AG09309 (cell line): Measurements from ENCODE around the gene MMP19.
"Not testable (repeated sequence)": the region's sequence is repeated elsewhere in the genome, so short reads cannot be mapped to it uniquely, and the experiment has no call there.

ENCODE experiments used
- DNase-seq: peaks from one replicate; pipeline ENCODE4 v3.0.0-alpha.2; 2010; ENCODE audit warnings: low read depth
- H3K4me3 ChIP-seq: 2 replicates; pipeline ENCODE4 v1.5.1; 2011; ENCODE audit warnings: mild to moderate bottlenecking, low read depth, low read length, moderate library complexity; ENCODE audit not compliant: control insufficient read depth
- CTCF ChIP-seq: IDR thresholded peaks from 2 replicates; pipeline ENCODE4 v1.5.1; 2011; ENCODE audit warnings: mild to moderate bottlenecking, low read depth, low read length, inconsistent platforms; ENCODE audit not compliant: insufficient read depth, control insufficient read depth; ENCODE audit errors: missing control alignments

The MMP19 gene

GRCh38 chr12:55844961-55845360 lies 2.2 kb upstream of the MMP19 start:
- no peak for TF ChIP-seq CTCF
- no peak overlapping the region for H3K4me3 ChIP-seq
- DNase-seq: no peak

GRCh38 chr12:55843431-55843830 lies 695 bp upstream of the MMP19 start:
- TF ChIP-seq CTCF: no peak
- DNase-seq: no peak
- no peak overlapping the region for H3K4me3 ChIP-seq

GRCh38 chr12:55840581-55841351 lies 2.0 kb downstream of the MMP19 start:
- DNase-seq: no peak
- H3K4me3 ChIP-seq: no peak overlapping the region
- no peak for TF ChIP-seq CTCF

GRCh38 chr12:55839345-55840140 lies 3.2 kb downstream of the MMP19 start:
- TF ChIP-seq CTCF: no peak
- no peak overlapping the region for H3K4me3 ChIP-seq
- no peak for DNase-seq

- no peak overlapping the region for H3K4me3 ChIP-seq
- TF ChIP-seq CTCF: no peak
- DNase-seq: no peak
These were observed 4.4 kb downstream of the MMP19 start for GRCh38 chr12:55838361-55838760.

GRCh38 chr12:55834400-55834799 lies 8.3 kb downstream of the MMP19 start:
- not testable (repeated sequence) for DNase-seq, H3K4me3 ChIP-seq

GRCh38 chr12:55833056-55833455 lies 9.7 kb downstream of the MMP19 start:
- DNase-seq: no peak
- TF ChIP-seq CTCF: no peak
- H3K4me3 ChIP-seq: no peak overlapping the region
